ENCODE results near the gene TP53INP2.

TP53INP2 gene

DNA sequence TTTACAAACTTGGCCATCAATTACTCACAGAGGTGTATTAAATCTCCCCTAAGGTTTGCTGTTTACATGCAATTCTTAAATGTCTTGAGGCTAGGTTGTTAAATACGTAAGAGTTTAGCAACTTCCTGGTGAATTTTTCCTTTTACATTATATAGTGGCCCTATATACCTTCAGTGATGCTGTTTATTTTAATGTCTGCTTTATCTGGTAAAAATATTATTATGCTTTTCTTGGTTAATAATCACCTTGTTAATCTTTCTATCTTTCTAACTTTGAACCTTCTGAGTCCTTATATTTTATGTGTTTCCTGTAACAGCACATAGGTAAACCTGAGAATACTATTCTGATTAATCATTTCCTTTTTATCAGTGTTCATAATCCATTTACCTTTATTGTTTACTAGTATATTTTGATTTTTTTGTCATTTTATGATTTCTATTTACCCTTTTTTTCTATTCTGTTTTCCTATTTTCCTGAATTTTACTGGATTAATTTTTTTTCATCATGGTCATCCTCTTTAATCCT lies 57.9 kb downstream of the TP53INP2 start:
- Histone ChIP-seq H3K36me3 (ENCODE audit: control insufficient read depth in 2 of 2, insufficient read depth in 1 of 2, low read length in 2 of 2) (peaks cover 48 to 84% of the 10 kb centered on the region in 2 experiments), H3K27ac (ENCODE audit: extremely low read depth, low read depth, low read length) (no peak overlapping the region), H3K9me3 (ENCODE audit: control insufficient read depth, insufficient read depth, low read depth, low read length) (no peaks in the 10 kb centered on the region), H3K4me3 (ENCODE audit: low read depth, low read length) (no peak overlapping the region), H3K4me1 (ENCODE audit: control insufficient read depth, insufficient read depth, low read length) (no peaks in the 10 kb centered on the region)
- ChIA-PET POLR2A (no interaction called here), CTCF (interaction anchor here (0.6 kb wide), 1 partner anchor 151 kb away, joined by 3 read pairs; no protein-coding TSS in a partner anchor)
- TF ChIP-seq BCL11B (tag by site-specific recombination; IDR thresholded peaks at IDR 0.05; ENCODE audit: low read depth) (no peak), ZNF202 (tag by site-specific recombination; IDR thresholded peaks at IDR 0.05; ENCODE audit: borderline replicate concordance) (no peak), ZNF777 (tag by site-specific recombination; IDR thresholded peaks at IDR 0.05; ENCODE audit: borderline replicate concordance) (no peak), ZSCAN30 (tag by site-specific recombination; IDR thresholded peaks at IDR 0.05) (no peak)

All from HEK293 (cell line).